Stimulated activated effector memory CD8-positive, alpha-beta T cell treated with anti-CD3 and anti-CD28 coated beads, Interleukin-12 subunit alpha, Interleukin-12 subunit beta, amount 100 ng/mL, for 72 hours (primary cell): Measurements from ENCODE around the gene STX17.

ENCODE experiments used
- ATAC-seq: fragments of 150-1000 bp; cut with Tn5 transposase; 2 replicates; pipeline ENCODE4 v1.10.0; 2021
- DNase-seq, 2 donors: peaks; one replicate each; pipeline ENCODE4 v3.0.0; 2021 to 2022; ENCODE audit warnings: low spot score in 2 of 2
- H3K27ac Mint-ChIP-seq: one replicate; pipeline ENCODE4 v1.8.0; 2022; ENCODE audit warnings: mild to moderate bottlenecking, mixed read lengths
- H3K36me3 Mint-ChIP-seq: one replicate; pipeline ENCODE4 v1.8.0; 2022; ENCODE audit warnings: mild to moderate bottlenecking, mixed read lengths
- H3K4me1 Mint-ChIP-seq: one replicate; pipeline ENCODE4 v1.8.0; 2022; ENCODE audit warnings: mixed read lengths
- H3K4me3 Mint-ChIP-seq: one replicate; pipeline ENCODE4 v1.8.0; 2022; ENCODE audit warnings: mild to moderate bottlenecking, mixed read lengths
- H3K9me3 Mint-ChIP-seq: one replicate; pipeline ENCODE4 v1.8.0; 2022; ENCODE audit warnings: mixed read lengths

STX17 gene

GRCh38 chr9:99881769-99882168, 24.7 kb upstream of the STX17 start:
- H3K27ac Mint-ChIP-seq = no peak overlapping the region
- no peaks in the 10 kb centered on the region for H3K36me3 Mint-ChIP-seq
- DNase-seq = no peak
- no peak overlapping the region for H3K4me3 Mint-ChIP-seq
- peaks cover 3% of the 10 kb centered on the region for H3K9me3 Mint-ChIP-seq
- H3K4me1 Mint-ChIP-seq = no peaks in the 10 kb centered on the region
- ATAC-seq = peak; percentile 72

DNA sequence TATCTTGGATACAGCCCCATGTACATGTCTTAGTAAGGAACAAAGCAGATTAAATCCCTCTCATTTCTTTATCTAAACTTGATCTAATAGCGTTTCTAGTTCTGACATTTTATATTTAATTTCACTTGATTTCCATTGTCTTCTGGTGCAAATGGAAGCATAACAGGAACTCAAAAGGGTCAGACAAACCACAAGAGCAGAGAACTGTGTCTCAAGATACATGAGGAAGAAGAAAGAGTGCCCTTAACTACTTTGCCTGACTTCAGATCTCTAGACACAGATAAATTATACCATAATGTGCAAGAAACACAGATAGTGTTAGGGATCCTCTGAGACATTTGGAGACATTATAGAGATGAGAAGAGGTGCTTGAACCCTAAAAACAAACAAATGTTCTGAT, 20.7 kb upstream of the STX17 start:
- Mint-ChIP-seq H3K27ac (no peak overlapping the region), H3K9me3 (no peaks in the 10 kb centered on the region), H3K4me1 (no peaks in the 10 kb centered on the region), H3K4me3 (no peak overlapping the region), H3K36me3 (no peaks in the 10 kb centered on the region)
- ATAC-seq = no peak
- no peak for DNase-seq

- ATAC-seq = no peak
Measured at GRCh38 chr9:99889120-99889519, 17.3 kb upstream of the STX17 start.

DNA sequence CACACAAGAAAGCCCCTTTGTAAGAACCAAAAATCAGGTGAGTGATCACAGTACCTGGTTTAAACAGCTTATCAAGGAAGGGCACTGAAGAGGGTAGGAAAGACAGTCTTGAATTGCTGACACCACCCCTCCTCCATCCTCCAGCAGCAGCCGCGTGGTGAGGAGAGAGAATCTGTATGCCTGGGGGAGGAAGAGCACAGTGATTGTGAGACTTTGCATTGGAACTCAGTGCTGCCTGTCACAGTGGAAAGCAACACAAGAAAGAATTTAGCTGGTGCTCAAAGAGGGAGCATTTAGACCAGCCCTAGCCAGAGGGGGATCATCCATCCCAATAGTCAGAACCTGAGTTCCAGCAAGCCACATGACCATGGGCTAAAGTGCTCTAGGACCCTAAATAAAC, 11.6 kb upstream of the STX17 start:
- no peak for DNase-seq
- no peak for ATAC-seq
- H3K9me3 Mint-ChIP-seq = no peaks in the 10 kb centered on the region
- H3K4me3 Mint-ChIP-seq = no peak overlapping the region
- H3K27ac Mint-ChIP-seq = no peak overlapping the region
- H3K4me1 Mint-ChIP-seq = no peaks in the 10 kb centered on the region
- H3K36me3 Mint-ChIP-seq = no peaks in the 10 kb centered on the region

More at GRCh38 chr9:99889120-99889519, 17.3 kb upstream of the STX17 start:
- no peak for DNase-seq
- Mint-ChIP-seq H3K36me3 (no peaks in the 10 kb centered on the region), H3K9me3 (no peaks in the 10 kb centered on the region), H3K27ac (no peak overlapping the region), H3K4me1 (no peaks in the 10 kb centered on the region), H3K4me3 (no peak overlapping the region)

- Mint-ChIP-seq H3K36me3 (no peaks in the 10 kb centered on the region), H3K4me1 (no peaks in the 10 kb centered on the region), H3K27ac (no peak overlapping the region), H3K9me3 (no peaks in the 10 kb centered on the region), H3K4me3 (no peak overlapping the region)
- DNase-seq (no peak), ATAC-seq (no peak)
Measured at GRCh38 chr9:99895510-99895909, 10.9 kb upstream of the STX17 start.

GRCh38 chr9:99896119-99896518, 10.3 kb upstream of the STX17 start:
- no peak overlapping the region for H3K27ac Mint-ChIP-seq
- no peak overlapping the region for H3K4me3 Mint-ChIP-seq
- no peaks in the 10 kb centered on the region for H3K36me3 Mint-ChIP-seq
- H3K4me1 Mint-ChIP-seq = no peaks in the 10 kb centered on the region
- ATAC-seq = no peak
- no peaks in the 10 kb centered on the region for H3K9me3 Mint-ChIP-seq
- DNase-seq = no peak

GRCh38 chr9:99903393-99903792, 3.1 kb upstream of the STX17 start:
- DNase-seq = no peak
- H3K4me1 Mint-ChIP-seq = peaks cover 15% of the 10 kb centered on the region
- H3K36me3 Mint-ChIP-seq = peaks cover 2% of the 10 kb centered on the region
- no peaks in the 10 kb centered on the region for H3K9me3 Mint-ChIP-seq
- H3K4me3 Mint-ChIP-seq = no peak overlapping the region
- no peak overlapping the region for H3K27ac Mint-ChIP-seq
- no peak for ATAC-seq

DNA sequence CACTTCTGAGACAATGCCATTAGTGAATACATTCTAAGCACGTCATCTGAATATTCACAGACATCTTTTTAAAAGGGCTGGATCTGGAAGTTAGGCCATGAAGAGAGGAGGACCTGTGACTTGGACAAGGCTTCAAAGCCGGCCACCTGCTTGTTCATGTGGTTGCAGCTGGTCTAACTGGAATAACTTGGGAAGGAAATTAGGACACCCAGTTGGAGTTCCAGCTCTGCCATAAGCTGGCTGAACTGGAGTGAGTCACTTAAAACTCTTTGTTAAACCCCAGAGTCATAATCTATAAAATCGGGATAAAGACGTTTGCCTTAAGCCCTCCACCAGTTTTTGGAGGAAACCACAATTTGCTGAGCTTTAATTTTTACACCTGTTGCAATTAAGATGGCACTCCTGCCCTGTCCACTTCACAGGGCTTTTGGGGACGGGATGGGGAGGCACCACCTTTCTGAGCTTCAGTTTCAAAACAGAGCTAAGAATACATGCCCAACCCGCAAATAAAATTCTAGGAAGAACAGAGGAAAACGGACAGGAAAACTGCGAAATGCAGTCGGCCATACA, 536 bp upstream of the STX17 start:
- Mint-ChIP-seq H3K4me3 (peak overlapping the region; percentile 85), H3K36me3 (peaks cover 5% of the 10 kb centered on the region)
- DNase-seq = no peak

DNA sequence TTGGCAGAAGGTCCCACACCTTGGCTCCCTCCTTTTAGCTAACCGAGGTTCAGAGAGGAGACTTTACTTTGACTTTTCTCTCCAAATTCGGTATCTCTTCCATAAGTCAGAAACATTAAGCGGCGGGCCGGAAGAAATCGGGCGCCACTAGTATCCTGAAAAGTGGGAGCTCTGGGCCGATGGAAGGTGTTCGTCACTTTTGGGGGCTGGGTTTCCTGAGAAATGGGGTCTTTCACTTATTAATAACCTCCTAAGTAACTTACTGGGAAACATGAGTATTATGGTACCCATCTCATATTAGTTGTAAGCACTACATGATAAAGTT, 716 bp downstream of the STX17 start:
- ATAC-seq (no peak), DNase-seq (no peak)
- H3K9me3 Mint-ChIP-seq = no peaks in the 10 kb centered on the region
- peaks cover 5% of the 10 kb centered on the region for H3K36me3 Mint-ChIP-seq
- peaks cover 29% of the 10 kb centered on the region for H3K4me1 Mint-ChIP-seq
- peak overlapping the region; percentile 85 for H3K4me3 Mint-ChIP-seq
- peak overlapping the region; percentile 94 for H3K27ac Mint-ChIP-seq

More for the DNA sequence above, 536 bp upstream of the STX17 start:
- Mint-ChIP-seq H3K4me1 (peaks cover 24% of the 10 kb centered on the region), H3K27ac (peak overlapping the region; percentile 94), H3K9me3 (no peaks in the 10 kb centered on the region)
- ATAC-seq = no peak

DNA sequence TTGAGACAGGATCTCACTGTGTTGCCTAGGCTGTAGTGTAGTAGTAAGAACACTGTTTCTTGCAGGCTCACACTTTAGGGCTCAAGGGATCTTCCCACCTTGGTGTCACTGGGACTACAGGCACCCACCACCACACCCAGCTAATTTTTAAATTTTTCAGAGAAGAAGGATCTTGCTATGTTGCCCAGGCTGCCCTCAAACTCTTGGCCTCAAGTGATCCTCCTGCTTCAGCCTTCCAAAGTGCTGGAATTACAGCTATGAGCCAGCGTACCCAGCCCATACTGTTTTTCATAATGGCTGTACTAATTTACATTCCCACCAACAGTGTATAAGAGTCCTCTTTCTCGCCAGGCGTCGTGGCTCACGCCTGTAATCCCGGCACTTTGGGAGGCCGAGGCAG, 5.1 kb downstream of the STX17 start:
- H3K4me3 Mint-ChIP-seq = no peak overlapping the region
- H3K27ac Mint-ChIP-seq = no peak overlapping the region
- no peak for ATAC-seq
- peaks cover 22% of the 10 kb centered on the region for H3K4me1 Mint-ChIP-seq
- H3K36me3 Mint-ChIP-seq = peaks cover 23% of the 10 kb centered on the region
- no peaks in the 10 kb centered on the region for H3K9me3 Mint-ChIP-seq
- no peak for DNase-seq

- peaks cover 59% of the 10 kb centered on the region for H3K36me3 Mint-ChIP-seq
- H3K4me1 Mint-ChIP-seq = peaks cover 16% of the 10 kb centered on the region
- H3K27ac Mint-ChIP-seq = no peak overlapping the region
Measured at GRCh38 chr9:99916650-99917049, 10.2 kb downstream of the STX17 start.

GRCh38 chr9:99918134-99918533, 11.7 kb downstream of the STX17 start:
- Mint-ChIP-seq H3K4me3 (no peak overlapping the region), H3K4me1 (peaks cover 17% of the 10 kb centered on the region), H3K9me3 (no peaks in the 10 kb centered on the region), H3K27ac (no peak overlapping the region), H3K36me3 (peaks cover 74% of the 10 kb centered on the region)
- ATAC-seq (no peak), DNase-seq (no peak)

More at GRCh38 chr9:99916650-99917049, 10.2 kb downstream of the STX17 start:
- H3K4me3 Mint-ChIP-seq = no peak overlapping the region
- no peak for DNase-seq
- H3K9me3 Mint-ChIP-seq = no peaks in the 10 kb centered on the region
- no peak for ATAC-seq

DNA sequence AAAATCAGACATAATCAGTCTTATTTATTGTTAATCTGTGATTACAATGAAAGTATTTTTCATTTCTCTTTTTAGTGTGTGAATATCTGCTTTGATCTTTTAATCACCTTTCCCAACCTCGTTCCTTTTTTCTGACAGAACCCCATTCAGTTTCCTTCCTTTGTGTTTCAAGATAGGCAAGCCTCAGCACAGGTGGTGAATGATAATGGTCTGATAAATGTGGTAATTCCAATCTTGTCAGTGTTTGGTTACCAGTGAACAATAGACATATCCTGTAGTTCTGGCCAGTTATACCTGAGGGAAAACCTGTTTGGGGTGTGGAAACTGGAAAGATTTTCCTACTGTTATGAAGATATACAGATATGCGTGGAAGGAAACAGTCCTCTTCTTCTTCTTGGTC, 13.5 kb downstream of the STX17 start:
- Mint-ChIP-seq H3K36me3 (peaks cover 74% of the 10 kb centered on the region), H3K27ac (no peak overlapping the region), H3K4me3 (no peak overlapping the region), H3K4me1 (peaks cover 24% of the 10 kb centered on the region), H3K9me3 (no peaks in the 10 kb centered on the region)
- DNase-seq (no peak), ATAC-seq (no peak)

DNA sequence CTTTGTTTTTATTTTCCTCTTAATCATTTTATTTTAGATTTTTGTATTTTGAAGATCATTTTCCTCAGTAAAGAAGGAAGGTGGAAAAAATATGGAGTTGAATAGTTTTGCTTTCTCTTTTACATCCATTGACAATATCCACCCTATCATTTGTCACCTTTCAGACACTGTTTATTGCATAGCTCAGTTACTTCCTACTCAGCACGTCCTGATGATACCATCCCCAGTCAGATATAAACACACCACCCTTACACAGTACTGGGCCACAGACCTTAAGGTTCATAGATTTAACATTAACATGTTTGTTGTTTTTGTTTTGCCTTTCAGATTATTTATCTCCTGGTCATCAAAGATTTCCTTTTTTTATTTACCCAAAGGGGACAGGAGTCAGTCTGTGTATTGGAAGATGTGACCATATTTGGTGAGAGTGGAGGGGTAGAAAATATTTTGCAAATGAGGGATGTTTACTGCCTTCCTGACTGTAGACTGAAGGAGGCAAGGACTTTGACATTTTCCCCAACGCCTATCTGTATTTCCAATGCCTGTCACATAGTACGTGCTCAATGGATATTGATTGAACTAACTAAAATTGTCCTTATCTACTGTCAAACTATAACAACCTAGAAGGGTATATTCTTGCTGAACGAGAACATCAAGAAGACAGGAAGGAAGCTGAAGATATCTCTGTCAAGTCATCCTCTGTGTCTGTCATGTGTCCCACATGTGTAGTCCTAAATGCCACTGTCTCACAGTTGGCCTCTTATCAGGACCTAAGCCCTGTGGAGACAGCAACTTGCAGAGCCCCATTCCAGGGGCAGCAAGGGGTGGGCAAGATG, 15.6 kb downstream of the STX17 start:
- Mint-ChIP-seq H3K9me3 (peaks cover 9% of the 10 kb centered on the region), H3K36me3 (peaks cover 70% of the 10 kb centered on the region), H3K4me3 (no peak overlapping the region), H3K27ac (peak overlapping the region; percentile 10), H3K4me1 (peaks cover 24% of the 10 kb centered on the region)
- DNase-seq = no peak
- ATAC-seq = peak; percentile 53

GRCh38 chr9:99922711-99923030, 16.2 kb downstream of the STX17 start:
- DNase-seq = no peak
- peaks cover 9% of the 10 kb centered on the region for H3K9me3 Mint-ChIP-seq
- no peak overlapping the region for H3K4me3 Mint-ChIP-seq
- H3K36me3 Mint-ChIP-seq = peaks cover 67% of the 10 kb centered on the region
- H3K27ac Mint-ChIP-seq = peak overlapping the region; percentile 10
- H3K4me1 Mint-ChIP-seq = peaks cover 24% of the 10 kb centered on the region
- no peak for ATAC-seq

GRCh38 chr9:99925541-99925940, 19.1 kb downstream of the STX17 start:
- DNase-seq = no peak
- no peak for ATAC-seq
- peaks cover 62% of the 10 kb centered on the region for H3K36me3 Mint-ChIP-seq
- H3K4me1 Mint-ChIP-seq = peaks cover 15% of the 10 kb centered on the region
- H3K9me3 Mint-ChIP-seq = peaks cover 9% of the 10 kb centered on the region
- no peak overlapping the region for H3K4me3 Mint-ChIP-seq
- no peak overlapping the region for H3K27ac Mint-ChIP-seq
